PC-3 (cell line): ENCODE data around the gene WDR86. TPM values are rescaled to one million over a fixed set of nuclear protein-coding genes. Genes with fewer than 3 reads are reported as not detected.

ENCODE experiments used
- ATAC-seq: fragments of 200-7000 bp; cut with Tn5 transposase; 2 replicates; pipeline ENCODE4 v1.9.1; 2020; ENCODE audit warnings: mild to moderate bottlenecking, moderate library complexity
- BruUV-seq: library from RNA; stranded (reverse); fragments of 400-500 nt; replicated peaks from 2 replicates; lab custom pipeline; 2021; lab: Mats Ljungman, UMichigan
- CTCF ChIA-PET: fragments of 300-600 bp; sonication (Branson Sonifier 250); formaldehyde crosslinking; loops from one replicate; lab custom pipeline; 2022; ENCODE audit warnings: antibody characterized with exemption; lab: Charles Lee
- POLR2A ChIA-PET: fragments of 300-600 bp; sonication (Branson Sonifier 250); formaldehyde crosslinking; loops from one replicate; lab custom pipeline; 2022; ENCODE audit warnings: antibody characterized with exemption; ENCODE audit not compliant: unreplicated experiment; lab: Charles Lee
- DNase-seq: peaks from one replicate; pipeline ENCODE4 v3.0.0-alpha.2; 2015
- H2AFZ ChIP-seq: fragments of 300-600 bp; sonication (generic); 2 replicates; pipeline ENCODE4 v1.6.0; 2016; ENCODE audit warnings: antibody characterized with exemption, low read length
- H3F3A ChIP-seq: fragments of 300-600 bp; sonication (generic); one replicate; pipeline ENCODE4 v1.6.0; 2017; ENCODE audit warnings: antibody characterized with exemption, low read length, control low read depth, mild to moderate bottlenecking; ENCODE audit not compliant: unreplicated experiment
- H3K27ac ChIP-seq: fragments of 300-600 bp; sonication (generic); 2 replicates; pipeline ENCODE4 v1.5.1; 2016; ENCODE audit warnings: mild to moderate bottlenecking, low read length
- H3K27me3 ChIP-seq: fragments of 300-600 bp; sonication (generic); 2 replicates; pipeline ENCODE4 v1.6.1; 2016; ENCODE audit warnings: low read length, mixed read lengths
- H3K36me3 ChIP-seq: fragments of 300-600 bp; sonication (generic); 2 replicates; pipeline ENCODE4 v1.6.1; 2016; ENCODE audit warnings: low read depth, mixed run types, low read length, mixed read lengths
- H3K4me1 ChIP-seq: fragments of 300-600 bp; sonication (generic); 2 replicates; pipeline ENCODE4 v1.5.1; 2016; ENCODE audit warnings: low read length; ENCODE audit not compliant: insufficient read depth
- H3K4me2 ChIP-seq: fragments of 300-600 bp; sonication (generic); 2 replicates; pipeline ENCODE4 v1.6.0; 2016; ENCODE audit warnings: low read length
- H3K4me3 ChIP-seq: fragments of 300-600 bp; sonication (generic); 2 replicates; pipeline ENCODE4 v1.5.1; 2016; ENCODE audit warnings: mild to moderate bottlenecking, low read length, mixed read lengths
- H3K79me2 ChIP-seq: fragments of 300-600 bp; sonication (generic); 2 replicates; pipeline ENCODE4 v1.6.1; 2017; ENCODE audit warnings: low read length, mixed read lengths
- H3K9ac ChIP-seq: fragments of 300-600 bp; sonication (generic); 2 replicates; pipeline ENCODE4 v1.6.0; 2016; ENCODE audit warnings: mild to moderate bottlenecking, low read length
- H3K9me2 ChIP-seq: fragments of 300-600 bp; sonication (generic); replicated peaks from 2 replicates; pipeline ENCODE4 v1.6.1; 2016; ENCODE audit warnings: mixed run types, low read length, mixed read lengths
- H3K9me3 ChIP-seq: fragments of 300-600 bp; sonication (generic); 2 replicates; pipeline ENCODE4 v1.6.1; 2016; ENCODE audit warnings: low read length, mixed read lengths
- H4K20me1 ChIP-seq: fragments of 300-600 bp; sonication (generic); 2 replicates; pipeline ENCODE4 v1.6.1; 2016; ENCODE audit warnings: low read length, mixed read lengths
- EZH2 ChIP-seq: fragments of 300-600 bp; sonication (generic); IDR thresholded peaks from one replicate; pipeline ENCODE4 v1.6.1; 2017; ENCODE audit warnings: antibody characterized with exemption, mild to moderate bottlenecking, low read length; ENCODE audit not compliant: unreplicated experiment
- EZH2phosphoT487 ChIP-seq: fragments of 300-600 bp; sonication (generic); IDR thresholded peaks from 2 replicates; pipeline ENCODE4 v1.6.1; 2018; ENCODE audit warnings: mild to moderate bottlenecking, antibody characterized with exemption, low read length, borderline replicate concordance
- intact Hi-C: fragments of 100-400 bp; cut with micrococcal nuclease; formaldehyde crosslinking; loops from 2 replicates; pipeline ENCODE4 v1.9.0; 2023
- total RNA-seq: library from RNA; depleted of rRNA; stranded (reverse); fragments of >200 nt; gene quantifications from 2 replicates; pipeline ENCODE4 v1.2.3, GENCODE V29; 2014
- TF ChIP-seq, protein P1 (sequence below): fragments of 300-600 bp; sonication (generic); conservative IDR thresholded peaks from 2 replicates; pipeline ENCODE4 v1.5.1; 2017; ENCODE audit warnings: antibody characterized with exemption, low read depth, mild to moderate bottlenecking, low read length

WDR86 gene
- total RNA-seq, 1 experiment from 2014 or later, result not detected

- Histone ChIP-seq H2AFZ (no peak overlapping the region), H3K36me3 (no peaks in the 10 kb centered on the region), H3K4me1 (no peaks in the 10 kb centered on the region), H3K9me3 (no peaks in the 10 kb centered on the region), H3K79me2 (no peaks in the 10 kb centered on the region), H4K20me1 (no peaks in the 10 kb centered on the region), H3K27me3 (no peaks in the 10 kb centered on the region), H3F3A (no peaks in the 10 kb centered on the region), H3K4me2 (no peak overlapping the region), H3K9me2 (no peaks in the 10 kb centered on the region), H3K9ac (no peak overlapping the region), H3K27ac (no peak overlapping the region), H3K4me3 (no peak overlapping the region)
- CTCF ChIA-PET, result no interaction called here
- no peak for DNase-seq
- TF ChIP-seq, protein P1, sequence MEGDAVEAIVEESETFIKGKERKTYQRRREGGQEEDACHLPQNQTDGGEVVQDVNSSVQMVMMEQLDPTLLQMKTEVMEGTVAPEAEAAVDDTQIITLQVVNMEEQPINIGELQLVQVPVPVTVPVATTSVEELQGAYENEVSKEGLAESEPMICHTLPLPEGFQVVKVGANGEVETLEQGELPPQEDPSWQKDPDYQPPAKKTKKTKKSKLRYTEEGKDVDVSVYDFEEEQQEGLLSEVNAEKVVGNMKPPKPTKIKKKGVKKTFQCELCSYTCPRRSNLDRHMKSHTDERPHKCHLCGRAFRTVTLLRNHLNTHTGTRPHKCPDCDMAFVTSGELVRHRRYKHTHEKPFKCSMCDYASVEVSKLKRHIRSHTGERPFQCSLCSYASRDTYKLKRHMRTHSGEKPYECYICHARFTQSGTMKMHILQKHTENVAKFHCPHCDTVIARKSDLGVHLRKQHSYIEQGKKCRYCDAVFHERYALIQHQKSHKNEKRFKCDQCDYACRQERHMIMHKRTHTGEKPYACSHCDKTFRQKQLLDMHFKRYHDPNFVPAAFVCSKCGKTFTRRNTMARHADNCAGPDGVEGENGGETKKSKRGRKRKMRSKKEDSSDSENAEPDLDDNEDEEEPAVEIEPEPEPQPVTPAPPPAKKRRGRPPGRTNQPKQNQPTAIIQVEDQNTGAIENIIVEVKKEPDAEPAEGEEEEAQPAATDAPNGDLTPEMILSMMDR, result no peak
- TF ChIP-seq EZH2 (no peak), EZH2phosphoT487 (no peak)
- ATAC-seq, result no peak
- POLR2A ChIA-PET, result no interaction called here
- intact Hi-C loops, result no loop called here
- no TSS peak for BruUV-seq
Measured at GRCh38 chr7:151394076-151395035, 15.5 kb downstream of the WDR86 start.

GRCh38 chr7:151393031-151393977 is 16.5 kb downstream of the WDR86 start:
- TF ChIP-seq, protein P1, result no peak
- no peak for TF ChIP-seq EZH2
- TF ChIP-seq EZH2phosphoT487, result no peak
- peak; percentile 76 for ATAC-seq
- ChIA-PET CTCF (no interaction called here), POLR2A (no interaction called here)
- Histone ChIP-seq H3K4me1 (no peaks in the 10 kb centered on the region), H3K9me2 (no peaks in the 10 kb centered on the region), H3K36me3 (no peaks in the 10 kb centered on the region), H3K9ac (no peak overlapping the region), H3K4me2 (no peak overlapping the region), H3K9me3 (no peaks in the 10 kb centered on the region), H4K20me1 (no peaks in the 10 kb centered on the region), H3K4me3 (no peak overlapping the region), H3K79me2 (no peaks in the 10 kb centered on the region), H2AFZ (no peak overlapping the region), H3K27ac (no peak overlapping the region), H3F3A (no peaks in the 10 kb centered on the region), H3K27me3 (no peaks in the 10 kb centered on the region; the same call in 1 of the 2 replicates)
- intact Hi-C loops, result no loop called here
- peak; percentile 11 for DNase-seq
- BruUV-seq, result no TSS peak
